GM18520 (cell line): ENCODE measurements around the gene FAAP100.
A peak's percentile ranks its signal among the peaks of the same experiment; 100 is the strongest.
"Not testable (repeated sequence)": the region's sequence is repeated elsewhere in the genome, so short reads cannot be mapped to it uniquely, and the experiment has no call there.

Experiments used
- ATAC-seq: cut with Tn5 transposase; IDR thresholded peaks from one replicate; pipeline ENCODE4 v1.9.1; 2021; ENCODE audit not compliant: unreplicated experiment

FAAP100 gene

GRCh38 chr17:81552244-81553017 lies at the start of gene FAAP100:
TSS of gene FAAP100 (minus strand) at chr17:81552353. CDS start at chr17:81552330, 23 bp downstream.
- ATAC-seq, result peak; percentile 41

DNA sequence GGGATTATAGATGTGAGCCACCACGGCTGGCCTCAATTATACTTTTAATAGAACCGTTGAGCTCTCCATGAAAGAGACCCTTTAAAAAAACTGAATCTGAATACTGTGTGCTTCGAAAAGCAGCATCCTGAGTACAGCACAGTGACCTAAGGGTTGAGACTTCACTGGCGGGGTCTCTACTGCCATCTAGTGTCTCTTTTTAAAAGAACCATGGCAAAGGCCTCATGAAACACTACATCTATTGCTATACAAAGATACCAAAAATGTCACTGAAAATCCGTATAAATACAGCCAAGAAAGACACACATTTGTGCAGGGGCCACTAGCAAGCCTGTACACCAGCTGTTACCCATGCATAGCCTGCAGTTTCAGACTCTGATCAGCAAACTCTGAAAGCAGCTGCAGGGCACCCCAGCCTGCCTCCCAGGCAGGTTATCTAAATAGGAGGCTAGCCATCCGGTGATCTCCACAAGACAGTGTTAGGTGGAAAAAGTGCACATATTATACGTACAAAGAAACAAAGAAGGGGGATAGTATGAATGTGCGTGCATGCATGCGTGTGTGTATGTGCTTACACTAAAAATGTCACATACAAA lies 49.5 kb upstream of the FAAP100 start:
- ATAC-seq, result no peak

- ATAC-seq, result no peak
Observed at GRCh38 chr17:81599719-81600486, 47.8 kb upstream of the FAAP100 start.

DNA sequence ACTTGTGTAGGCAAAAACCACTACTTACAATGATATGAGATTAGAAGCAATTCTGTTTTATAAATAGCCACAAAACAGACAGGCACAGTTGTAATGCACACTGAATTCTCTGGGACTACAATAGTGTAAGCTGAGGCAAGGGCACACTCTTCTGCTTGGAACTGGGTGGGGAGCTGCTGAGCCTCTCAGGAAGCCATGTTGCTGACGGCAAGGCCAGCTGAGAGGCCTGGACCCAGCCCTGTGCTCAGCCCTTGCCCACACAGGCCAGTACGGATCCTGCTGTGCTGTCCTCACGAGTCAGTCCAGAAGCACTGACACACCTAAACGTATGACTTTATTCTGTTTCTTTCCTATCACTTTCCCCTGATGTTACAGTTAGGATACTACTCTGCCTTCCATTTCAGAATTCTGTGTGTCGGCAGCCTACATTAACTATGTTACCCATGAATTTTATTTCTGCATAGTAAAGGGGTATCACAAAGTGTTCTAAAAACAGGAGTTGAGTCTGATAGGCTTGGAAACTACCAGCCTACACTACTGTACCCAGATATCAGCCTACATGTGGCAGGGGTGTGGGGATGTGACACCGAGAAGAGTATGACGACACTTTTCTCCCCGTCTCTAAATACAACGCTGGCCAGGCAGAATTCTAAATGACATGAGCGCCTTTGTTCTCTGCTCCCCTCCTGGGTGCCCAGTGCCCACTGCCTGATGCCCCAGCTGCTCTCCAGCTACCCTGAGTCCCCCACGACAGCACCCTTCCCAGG lies 41.1 kb upstream of the FAAP100 start:
- ATAC-seq, result no peak

DNA sequence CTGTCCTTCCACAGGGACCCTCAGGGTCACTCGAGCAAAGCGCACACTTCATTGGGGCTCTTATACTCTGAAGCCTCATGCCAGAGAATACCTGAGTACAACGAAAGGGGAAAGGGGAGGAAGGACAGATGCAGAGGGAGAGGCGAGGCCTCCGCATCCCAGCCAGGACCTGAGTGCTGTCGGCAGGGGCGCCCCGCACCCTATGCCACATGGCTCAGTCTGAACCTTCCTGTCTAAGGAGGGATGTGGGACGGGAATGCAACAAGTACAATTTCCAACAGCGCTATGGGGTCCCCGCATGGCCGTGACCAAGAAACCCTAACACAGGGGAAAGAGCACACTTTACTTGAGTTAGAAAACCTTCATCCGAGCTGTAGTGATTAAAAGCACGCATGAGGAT lies 39.8 kb upstream of the FAAP100 start:
- ATAC-seq, result no peak

GRCh38 chr17:81590121-81590520 lies 38.0 kb upstream of the FAAP100 start:
- ATAC-seq, result no peak

DNA sequence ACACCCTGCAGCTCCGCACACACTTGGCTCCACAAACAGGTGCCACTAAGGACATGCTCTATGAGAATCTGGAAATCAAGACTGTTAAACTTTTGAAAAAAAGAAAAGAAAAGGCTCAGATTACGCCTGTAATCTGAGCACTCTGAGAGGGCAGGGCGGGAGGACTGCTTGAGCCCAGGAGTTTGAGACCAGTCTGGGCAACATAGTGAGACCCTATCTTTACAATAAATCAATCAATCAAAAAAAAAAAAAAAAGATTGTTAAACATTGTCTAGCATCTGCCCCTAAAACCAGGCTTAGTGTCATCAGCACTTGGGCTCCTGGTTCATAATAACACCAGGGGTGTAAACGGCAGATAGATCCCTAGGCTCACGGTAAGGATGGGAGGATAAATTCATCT lies 37.5 kb upstream of the FAAP100 start:
- no peak for ATAC-seq

DNA sequence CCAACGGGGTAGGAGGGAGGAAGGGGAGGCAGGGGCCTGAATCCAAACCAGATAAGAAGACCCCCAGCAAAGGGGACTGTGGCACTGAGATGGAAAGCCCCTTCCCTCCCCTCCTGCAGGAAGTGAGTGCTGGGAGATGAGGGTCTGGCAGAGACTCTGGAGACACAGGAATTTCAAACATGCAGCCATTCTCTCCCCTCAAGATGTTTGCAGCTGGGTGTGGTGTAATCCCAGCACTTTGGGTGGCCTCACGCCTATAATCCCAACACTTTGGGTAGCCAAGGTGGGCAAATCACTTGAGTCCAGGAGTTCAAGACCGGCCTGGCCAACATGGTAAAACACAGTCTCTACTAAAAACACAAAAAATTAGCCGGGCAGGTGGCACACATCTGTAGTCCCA lies 33.9 kb upstream of the FAAP100 start:
- no peak for ATAC-seq

GRCh38 chr17:81584771-81585170 lies 32.6 kb upstream of the FAAP100 start:
- not testable (repeated sequence) for ATAC-seq

GRCh38 chr17:81583589-81584342 lies 31.6 kb upstream of the FAAP100 start:
- ATAC-seq, result no peak

- ATAC-seq, result no peak
Observed at GRCh38 chr17:81582749-81583148, 30.6 kb upstream of the FAAP100 start.

DNA sequence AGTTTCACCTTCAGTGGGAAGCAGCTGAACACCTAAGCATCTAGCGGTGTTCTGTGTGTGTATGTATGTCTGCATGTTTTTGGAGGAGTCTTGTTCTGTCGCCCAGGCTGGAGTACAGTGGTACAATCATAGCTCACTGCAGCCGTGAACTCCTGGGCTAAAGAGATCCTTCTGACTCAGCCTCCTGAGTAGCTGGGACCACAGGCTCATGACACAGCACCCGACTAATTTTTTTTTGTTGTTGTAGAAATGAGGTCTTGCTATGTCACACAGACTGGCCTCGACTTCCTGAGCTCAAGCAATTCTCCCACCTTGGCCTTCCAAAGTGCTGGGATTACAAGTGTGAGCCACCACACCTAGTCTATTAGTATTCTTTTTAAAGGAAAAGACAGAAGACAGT lies 30.2 kb upstream of the FAAP100 start:
- ATAC-seq, result no peak

- ATAC-seq, result no peak
Observed at GRCh38 chr17:81581758-81582157, 29.6 kb upstream of the FAAP100 start.

DNA sequence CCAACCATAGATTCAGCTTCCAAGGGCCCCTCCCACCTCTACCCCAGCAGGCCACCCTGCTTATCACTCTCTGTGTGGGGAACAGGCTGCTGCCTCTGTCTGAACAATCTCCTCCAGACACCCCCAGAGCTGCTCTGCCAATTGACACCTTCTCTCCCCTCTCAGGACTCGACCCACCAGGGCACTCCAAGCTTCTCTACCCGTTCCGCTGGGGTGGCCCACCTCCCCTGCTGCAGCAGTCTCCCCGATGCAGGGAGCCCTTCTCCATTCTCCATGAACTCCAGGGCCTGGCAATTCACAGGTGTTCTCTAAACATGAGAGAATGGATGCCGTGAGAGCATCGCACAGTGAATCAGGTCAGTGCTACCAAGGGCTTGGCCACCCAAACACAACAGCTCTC lies 28.3 kb upstream of the FAAP100 start:
- no peak for ATAC-seq

GRCh38 chr17:81579821-81580321 lies 27.7 kb upstream of the FAAP100 start:
- no peak for ATAC-seq

- no peak for ATAC-seq
Observed at GRCh38 chr17:81579298-81579697, 27.1 kb upstream of the FAAP100 start.

GRCh38 chr17:81578561-81579225 lies 26.5 kb upstream of the FAAP100 start:
- no peak for ATAC-seq

- ATAC-seq, result no peak
Observed at GRCh38 chr17:81578038-81578441, 25.9 kb upstream of the FAAP100 start.

DNA sequence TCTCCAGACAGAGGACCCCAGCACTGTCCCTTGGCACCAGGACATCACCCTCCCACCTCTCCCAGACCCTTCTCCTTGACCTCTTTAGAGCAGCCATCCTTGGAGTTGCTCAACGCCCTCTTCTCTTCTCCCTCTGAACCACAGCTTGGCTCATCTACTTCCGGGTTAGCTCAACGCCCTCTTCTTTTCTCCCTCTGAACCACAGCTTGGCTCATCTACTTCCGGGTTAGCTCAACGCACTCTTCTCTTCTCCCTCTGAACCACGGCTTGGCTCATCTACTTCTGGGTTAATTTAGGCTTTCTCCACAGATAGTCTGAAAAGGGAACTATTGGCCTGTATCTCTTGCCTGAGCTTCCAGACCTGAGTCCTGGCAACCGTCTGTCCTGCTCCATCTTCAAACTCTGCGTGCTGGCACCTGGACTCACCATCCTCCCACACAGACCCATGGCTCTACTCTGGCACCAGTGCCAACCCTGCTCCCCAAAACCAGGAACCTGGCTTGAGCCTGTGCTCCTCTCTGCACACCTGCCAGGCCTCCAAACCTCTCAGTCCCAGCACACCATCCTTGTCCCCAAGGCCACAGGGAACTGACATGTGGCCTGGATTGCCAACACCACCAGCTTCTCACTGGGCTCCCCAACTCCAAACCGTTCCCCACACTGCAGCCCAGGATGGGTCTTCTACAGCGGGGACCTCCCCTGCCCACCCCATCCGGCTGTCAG lies 25.3 kb upstream of the FAAP100 start:
- no peak for ATAC-seq
